Measurements from ENCODE around the gene TRIM50.

GRCh38 chr7:73349763-73350162, 21.9 kb upstream of the TRIM50 start:
- TF ChIP-seq EZH2 (IDR thresholded peaks at IDR 0.05; ENCODE audit: insufficient read depth, poor library complexity, severe bottlenecking) (no peak), EZH2phosphoT487 (IDR thresholded peaks at IDR 0.05; ENCODE audit: insufficient read depth, low read depth) (no peak)

Measured in GM23248 (cell line).